B cell (primary cell): ENCODE measurements around the gene FUT9.

ENCODE experiments used
- EZH2 ChIP-seq: IDR thresholded peaks from 2 replicates; pipeline ENCODE4 v1.6.1; 2012; ENCODE audit warnings: borderline replicate concordance, low read depth, mild to moderate bottlenecking, moderate library complexity, low read length; ENCODE audit not compliant: insufficient read depth, poor library complexity, severe bottlenecking
- TF ChIP-seq, protein P1 (sequence below): fragments of 200-600 bp; IDR thresholded peaks from one replicate; pipeline ENCODE4 v1.8.0; 2022; ENCODE audit warnings: antibody characterized with exemption, mild to moderate bottlenecking

DNA sequence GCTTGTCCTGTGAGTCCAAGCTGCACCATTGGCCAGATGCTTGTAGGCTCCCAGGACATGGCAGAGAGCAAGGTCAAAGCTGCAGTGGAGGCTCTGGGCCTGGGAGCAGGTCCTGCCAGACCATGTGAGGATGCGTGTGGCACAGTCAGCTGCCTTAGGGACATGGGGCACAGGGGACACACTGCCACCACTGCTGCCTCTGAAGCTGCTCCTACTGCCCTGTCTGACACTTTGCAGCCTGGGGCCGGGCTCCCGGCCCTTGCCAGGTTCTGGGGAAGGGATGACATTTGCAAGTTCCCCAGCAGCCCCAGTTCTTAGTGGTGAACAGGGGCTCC is 13.2 kb upstream of the FUT9 start:
- TF ChIP-seq, protein P1, sequence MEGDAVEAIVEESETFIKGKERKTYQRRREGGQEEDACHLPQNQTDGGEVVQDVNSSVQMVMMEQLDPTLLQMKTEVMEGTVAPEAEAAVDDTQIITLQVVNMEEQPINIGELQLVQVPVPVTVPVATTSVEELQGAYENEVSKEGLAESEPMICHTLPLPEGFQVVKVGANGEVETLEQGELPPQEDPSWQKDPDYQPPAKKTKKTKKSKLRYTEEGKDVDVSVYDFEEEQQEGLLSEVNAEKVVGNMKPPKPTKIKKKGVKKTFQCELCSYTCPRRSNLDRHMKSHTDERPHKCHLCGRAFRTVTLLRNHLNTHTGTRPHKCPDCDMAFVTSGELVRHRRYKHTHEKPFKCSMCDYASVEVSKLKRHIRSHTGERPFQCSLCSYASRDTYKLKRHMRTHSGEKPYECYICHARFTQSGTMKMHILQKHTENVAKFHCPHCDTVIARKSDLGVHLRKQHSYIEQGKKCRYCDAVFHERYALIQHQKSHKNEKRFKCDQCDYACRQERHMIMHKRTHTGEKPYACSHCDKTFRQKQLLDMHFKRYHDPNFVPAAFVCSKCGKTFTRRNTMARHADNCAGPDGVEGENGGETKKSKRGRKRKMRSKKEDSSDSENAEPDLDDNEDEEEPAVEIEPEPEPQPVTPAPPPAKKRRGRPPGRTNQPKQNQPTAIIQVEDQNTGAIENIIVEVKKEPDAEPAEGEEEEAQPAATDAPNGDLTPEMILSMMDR = no peak
- TF ChIP-seq EZH2 = no peak
